Kidney (tissue), 14 donors: ENCODE data around the gene PIK3CG. TPM values are rescaled to one million over a fixed set of nuclear protein-coding genes. Genes with fewer than 3 reads are reported as not detected.
"Not testable (repeated sequence)": the region's sequence is repeated elsewhere in the genome, so short reads cannot be mapped to it uniquely, and the experiment has no call there.

Source experiments
- DNase-seq, 5 donors: peaks; one replicate each; pipeline ENCODE4 v3.0.0-alpha.2; 2013 to 2020
- FAIRE-seq: peaks from 2 replicates; lab custom pipeline; 2012; peaks lifted over from hg19 to GRCh38; lab: Jason Lieb, UNC
- H3K27ac ChIP-seq, 2 donors: one replicate each; pipeline ENCODE4 v1.7.0; 2013; ENCODE audit warnings: low read depth in 2 of 2, low read length in 2 of 2, inconsistent platforms in 1 of 2
- H3K27me3 ChIP-seq: one replicate; pipeline ENCODE4 v1.7.1; 2013; ENCODE audit warnings: low read length, inconsistent platforms; ENCODE audit not compliant: control insufficient read depth, insufficient read depth
- H3K36me3 ChIP-seq, 3 donors: one replicate each; pipeline versions ENCODE4 v1.7.0 to v1.7.1; 2013; ENCODE audit warnings: low read length in 3 of 3, control low read depth in 1 of 3, inconsistent platforms in 1 of 3; ENCODE audit not compliant: insufficient read depth in 3 of 3, control insufficient read depth in 2 of 3
- H3K4me1 ChIP-seq, 3 donors: one replicate each; pipeline versions ENCODE4 v1.7.0 to v1.7.1; 2013; ENCODE audit warnings: low read length in 3 of 3, inconsistent platforms in 1 of 3, low read depth in 1 of 3; ENCODE audit not compliant: control insufficient read depth in 2 of 3, insufficient read depth in 2 of 3
- H3K4me3 ChIP-seq, 3 donors: one replicate each; pipeline versions ENCODE4 v1.7.0 to v1.8.1; 2013; ENCODE audit warnings: low read length in 3 of 3, control low read depth in 1 of 3, inconsistent platforms in 1 of 3
- H3K9ac ChIP-seq, 3 donors: one replicate each; pipeline versions ENCODE4 v1.7.0 to v1.7.1; 2013; ENCODE audit warnings: low read length in 3 of 3, control low read depth in 1 of 3, inconsistent platforms in 1 of 3
- H3K9me3 ChIP-seq, 3 donors: one replicate each; pipeline versions ENCODE4 v1.7.0 to v1.7.1; 2013; ENCODE audit warnings: low read length in 3 of 3, control low read depth in 1 of 3, inconsistent platforms in 1 of 3; ENCODE audit not compliant: control insufficient read depth in 2 of 3, insufficient read depth in 1 of 3
- intact Hi-C: fragments of 100-400 bp; cut with DNase I; formaldehyde crosslinking; loops from one replicate; pipeline ENCODE4 v1.11.1; 2022
- polyA plus RNA-seq: library from polyadenylated mRNA; stranded (reverse); fragments of 350-450 nt; fragmentation: Illumina TruSeq; extraction: RNeasy Lipid Tissue Mini Kit (QIAGEN cat#74804); gene quantifications from one replicate; pipeline ENCODE4 v1.2.3, GENCODE V29; 2014; ENCODE audit warnings: low read depth, low replicate concordance; ENCODE audit not compliant: insufficient read depth
- total RNA-seq: library from RNA; stranded (reverse); fragmentation: NEBNext Ultra II Directional; extraction: Animal tissue kit (Norgen Biotek cat#: 25700); gene quantifications from one replicate; pipeline ENCODE4 v1.2.1, GENCODE V29; 2021
- TF ChIP-seq, protein P1 (sequence below): IDR thresholded peaks from 3 replicates; pipeline ENCODE4 v1.5.1; 2012; ENCODE audit warnings: mild to moderate bottlenecking, moderate library complexity, borderline replicate concordance; ENCODE audit not compliant: insufficient read depth; ENCODE audit errors: extremely low read depth
- donor health status: control.
- donor health status: control.
- donor health status: control.
- donor health status: control.
- donor health status: control.
- donor health status: DM: yes; HTN: yes; CAD: no.
- donor health status: Normal renal cell carcinoma (clear cell type).

The PIK3CG gene
- total and polyA plus RNA-seq, 2 donors from 2014 or later, result 0.15 to 8.6 TPM

DNA sequence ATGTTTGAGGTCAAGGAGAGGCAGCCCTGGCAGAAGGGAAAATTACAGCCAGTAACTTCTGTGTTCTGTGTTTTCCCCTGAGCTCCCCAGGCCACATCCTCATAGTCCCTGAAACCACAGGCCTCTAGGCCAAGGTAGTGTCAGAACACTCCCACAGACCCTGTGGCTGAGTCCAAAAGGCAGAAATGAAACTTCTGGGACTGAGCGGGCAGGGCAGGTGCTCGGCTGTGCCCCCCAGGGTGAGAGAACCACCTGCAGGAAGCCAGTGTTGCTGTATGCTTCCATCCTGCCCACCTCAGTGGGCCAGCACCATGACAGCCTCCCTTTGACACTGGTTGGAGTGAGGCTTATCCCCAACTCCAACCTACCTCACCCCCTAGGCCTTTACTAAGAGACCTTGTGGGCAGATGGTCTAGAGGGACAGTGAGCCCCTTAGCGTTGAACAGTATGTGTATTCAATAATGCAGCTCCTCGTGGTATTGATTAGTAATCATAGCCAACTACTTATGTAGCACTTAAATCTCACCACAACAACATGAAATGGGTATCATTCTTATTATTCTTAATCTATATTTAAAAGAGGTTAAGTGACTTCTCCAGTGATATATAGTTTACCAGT is 30.3 kb downstream of the PIK3CG start:
- FAIRE-seq (no peak), DNase-seq (no peak)
- intact Hi-C loops, result no loop called here
- Histone ChIP-seq H3K9ac (no peak overlapping the region), H3K27me3 (no peaks in the 10 kb centered on the region), H3K4me1 (no peaks in the 10 kb centered on the region), H3K9me3 (no peaks in the 10 kb centered on the region), H3K36me3 (no peaks in the 10 kb centered on the region), H3K4me3 (no peak overlapping the region), H3K27ac (no peak overlapping the region)
- TF ChIP-seq, protein P1, sequence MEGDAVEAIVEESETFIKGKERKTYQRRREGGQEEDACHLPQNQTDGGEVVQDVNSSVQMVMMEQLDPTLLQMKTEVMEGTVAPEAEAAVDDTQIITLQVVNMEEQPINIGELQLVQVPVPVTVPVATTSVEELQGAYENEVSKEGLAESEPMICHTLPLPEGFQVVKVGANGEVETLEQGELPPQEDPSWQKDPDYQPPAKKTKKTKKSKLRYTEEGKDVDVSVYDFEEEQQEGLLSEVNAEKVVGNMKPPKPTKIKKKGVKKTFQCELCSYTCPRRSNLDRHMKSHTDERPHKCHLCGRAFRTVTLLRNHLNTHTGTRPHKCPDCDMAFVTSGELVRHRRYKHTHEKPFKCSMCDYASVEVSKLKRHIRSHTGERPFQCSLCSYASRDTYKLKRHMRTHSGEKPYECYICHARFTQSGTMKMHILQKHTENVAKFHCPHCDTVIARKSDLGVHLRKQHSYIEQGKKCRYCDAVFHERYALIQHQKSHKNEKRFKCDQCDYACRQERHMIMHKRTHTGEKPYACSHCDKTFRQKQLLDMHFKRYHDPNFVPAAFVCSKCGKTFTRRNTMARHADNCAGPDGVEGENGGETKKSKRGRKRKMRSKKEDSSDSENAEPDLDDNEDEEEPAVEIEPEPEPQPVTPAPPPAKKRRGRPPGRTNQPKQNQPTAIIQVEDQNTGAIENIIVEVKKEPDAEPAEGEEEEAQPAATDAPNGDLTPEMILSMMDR, result no peak

DNA sequence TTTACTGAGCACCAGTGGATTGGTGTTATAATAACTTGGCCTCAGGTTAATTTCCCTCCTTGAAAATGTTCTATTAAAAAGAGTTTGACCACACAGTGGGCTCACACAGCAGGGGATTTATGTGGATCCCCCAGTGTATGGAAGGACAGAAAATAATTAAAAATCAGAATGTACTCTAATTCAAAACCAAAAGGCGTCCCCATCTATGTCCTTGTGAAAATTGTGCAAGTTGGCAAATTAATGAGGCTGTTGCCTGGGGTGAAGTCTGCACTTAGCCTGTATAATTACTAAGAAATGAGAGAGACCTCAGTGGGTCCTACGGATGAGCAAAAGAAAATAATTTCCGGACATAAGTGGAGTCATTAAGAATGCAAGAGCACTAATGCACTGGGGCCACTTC is 31.1 kb downstream of the PIK3CG start:
- intact Hi-C loops, result no loop called here
- no peaks in the 10 kb centered on the region for H3K4me1 ChIP-seq
- DNase-seq (no peak), FAIRE-seq (no peak)
- H3K9ac ChIP-seq, result no peak overlapping the region
- no peaks in the 10 kb centered on the region for H3K27me3 ChIP-seq
- no peak overlapping the region for H3K27ac ChIP-seq
- no peak overlapping the region for H3K4me3 ChIP-seq
- H3K9me3 ChIP-seq, result no peaks in the 10 kb centered on the region
- TF ChIP-seq, protein P1, result no peak
- no peaks in the 10 kb centered on the region for H3K36me3 ChIP-seq

DNA sequence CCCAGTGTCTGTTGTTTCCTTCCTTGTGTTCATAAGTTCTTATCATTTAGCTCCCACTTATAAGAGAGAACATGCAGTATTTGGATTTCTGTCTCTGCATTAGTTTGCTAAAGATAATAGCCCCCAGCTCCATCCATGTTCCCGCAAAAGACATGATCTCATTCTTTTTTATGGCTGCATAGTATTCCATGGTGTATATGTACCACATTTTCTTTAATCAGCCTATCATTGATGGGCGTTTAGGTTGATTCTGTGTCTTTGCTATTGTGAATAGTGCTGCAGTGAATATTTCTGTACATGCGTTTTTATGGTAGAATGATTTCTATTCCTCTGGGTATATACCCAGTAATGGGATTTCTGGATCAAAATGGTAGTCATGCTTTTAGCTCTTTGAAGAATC is 32.5 kb downstream of the PIK3CG start:
- intact Hi-C loops, FAIRE-seq, H3K9me3 ChIP-seq, H3K27me3 ChIP-seq, H3K4me1 ChIP-seq, H3K36me3 ChIP-seq, H3K4me3 ChIP-seq, DNase-seq, H3K27ac ChIP-seq, H3K9ac ChIP-seq: not testable (repeated sequence)

DNA sequence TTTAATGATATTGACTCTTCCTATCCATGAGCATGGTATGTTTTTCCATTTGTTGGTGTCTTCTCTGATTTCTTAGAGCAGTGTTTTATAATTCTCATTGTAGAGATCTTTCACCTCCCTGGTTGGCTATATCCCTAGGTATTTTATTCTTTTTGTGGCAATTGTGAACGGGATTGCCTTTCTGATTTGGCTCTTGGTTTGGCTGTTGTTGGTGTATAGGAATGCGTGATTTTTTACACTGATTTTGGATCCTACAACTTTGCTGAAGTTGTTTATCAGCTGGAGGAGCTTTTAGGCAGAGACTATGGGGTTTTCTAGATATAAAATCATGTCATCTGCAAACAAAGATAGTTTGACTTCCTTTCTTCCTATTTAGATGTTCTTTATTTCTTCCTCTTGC is 33.9 kb downstream of the PIK3CG start:
- intact Hi-C loops, H3K9me3 ChIP-seq, FAIRE-seq, H3K36me3 ChIP-seq, H3K4me1 ChIP-seq, DNase-seq, H3K27me3 ChIP-seq, H3K9ac ChIP-seq, H3K4me3 ChIP-seq, H3K27ac ChIP-seq: not testable (repeated sequence)
